SH-SY5Y (cell line): ENCODE measurements around the gene PCDHGB5.
"Not testable (repeated sequence)": the region's sequence is repeated elsewhere in the genome, so short reads cannot be mapped to it uniquely, and the experiment has no call there.

Experiments
- GATA2 ChIP-seq: IDR thresholded peaks from 2 replicates; pipeline ENCODE4 v1.6.1; 2011; ENCODE audit warnings: mild to moderate bottlenecking, low read depth, low read length
- GATA3 ChIP-seq: IDR thresholded peaks from 2 replicates; pipeline ENCODE4 v1.6.1; 2011; ENCODE audit warnings: low read depth, mild to moderate bottlenecking, low read length, moderate library complexity

DNA sequence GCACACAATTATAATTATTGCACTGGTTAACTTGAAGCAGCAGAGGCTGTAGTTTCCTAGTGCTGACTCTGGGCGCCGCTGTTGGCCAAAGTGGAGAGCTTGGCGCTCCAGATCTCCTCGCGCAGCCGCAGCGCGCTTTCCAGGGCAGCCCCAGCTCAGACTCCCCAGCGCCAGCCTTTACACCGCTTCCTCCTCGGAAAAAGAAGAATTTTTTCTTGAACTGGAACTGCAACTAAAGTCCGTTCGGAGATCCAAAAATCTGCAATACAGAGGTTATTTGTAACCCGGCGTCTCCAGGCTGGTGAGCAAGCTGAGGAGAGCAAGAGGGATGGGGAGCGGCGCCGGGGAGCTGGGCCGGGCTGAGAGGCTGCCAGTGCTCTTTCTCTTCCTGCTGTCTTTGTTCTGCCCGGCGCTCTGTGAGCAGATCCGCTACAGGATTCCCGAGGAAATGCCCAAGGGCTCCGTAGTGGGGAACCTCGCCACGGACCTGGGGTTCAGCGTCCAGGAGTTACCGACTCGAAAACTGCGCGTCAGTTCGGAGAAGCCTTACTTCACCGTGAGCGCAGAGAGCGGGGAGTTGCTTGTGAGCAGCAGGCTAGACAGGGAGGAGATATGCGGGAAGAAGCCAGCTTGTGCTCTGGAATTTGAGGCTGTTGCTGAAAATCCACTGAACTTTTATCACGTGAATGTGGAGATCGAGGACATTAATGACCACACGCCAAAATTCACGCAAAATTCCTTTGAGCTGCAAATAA lies 10.0 kb upstream of the PCDHGB5 start, which contains the start of gene PCDHGB4:
- not testable (repeated sequence) for TF ChIP-seq GATA2, GATA3
